ENCODE results near the gene SCYL1.
A peak's percentile ranks its signal among the peaks of the same experiment; 100 is the strongest.
"Not testable (repeated sequence)": the region's sequence is repeated elsewhere in the genome, so short reads cannot be mapped to it uniquely, and the experiment has no call there.

SCYL1 gene

DNA sequence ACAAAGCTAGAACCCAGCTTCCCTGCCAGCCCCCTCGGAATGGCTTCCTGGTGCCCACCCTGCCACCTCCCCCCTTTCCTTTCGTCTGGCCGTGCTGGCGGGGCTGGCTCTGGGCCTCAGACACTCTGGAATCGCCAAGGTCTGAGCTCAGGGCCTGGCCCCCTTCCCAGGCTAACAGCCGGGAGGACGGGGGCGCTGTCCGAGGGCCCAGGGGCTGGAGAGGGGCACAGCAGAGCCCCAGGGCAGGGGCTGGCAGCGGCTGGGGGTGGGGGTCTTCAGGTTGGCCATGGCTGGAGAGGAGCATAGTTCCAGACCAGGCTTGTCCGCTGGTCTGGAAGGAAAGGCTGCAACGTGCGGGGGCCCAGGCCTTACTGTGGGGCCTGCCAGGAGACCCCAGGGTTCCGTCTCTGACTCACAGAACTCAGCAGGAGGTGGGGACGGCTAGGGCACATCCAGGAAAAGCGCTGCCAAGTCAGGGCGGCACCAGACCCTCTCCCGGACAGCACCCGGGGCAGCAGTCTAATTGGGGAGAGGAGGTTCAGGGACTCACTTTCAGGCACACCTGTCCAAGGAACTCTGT, 34.1 kb downstream of the SCYL1 start:
- peaks cover 55% of the 10 kb centered on the region for H3K4me1 ChIP-seq (ENCODE audit: control insufficient read depth, insufficient read depth, low read length)
- no peak overlapping the region; the same call in 1 of the 2 replicates for H3K27ac ChIP-seq (ENCODE audit: low read depth, low read length)
- no peaks in the 10 kb centered on the region for H3K9me3 ChIP-seq (ENCODE audit: control insufficient read depth, insufficient read depth, low read depth, low read length)
- peak overlapping the region; percentile 63 for H3K4me3 ChIP-seq (ENCODE audit: low read depth, low read length)
- H3K36me3 ChIP-seq (ENCODE audit: control insufficient read depth, insufficient read depth, low read length), result no peaks in the 10 kb centered on the region
- peak overlapping the region; percentile 69 for H3K9ac ChIP-seq (ENCODE audit: low read length)
- H3K27me3 ChIP-seq (ENCODE audit: control insufficient read depth, insufficient read depth, low read length), result peaks cover 24% of the 10 kb centered on the region

DNA sequence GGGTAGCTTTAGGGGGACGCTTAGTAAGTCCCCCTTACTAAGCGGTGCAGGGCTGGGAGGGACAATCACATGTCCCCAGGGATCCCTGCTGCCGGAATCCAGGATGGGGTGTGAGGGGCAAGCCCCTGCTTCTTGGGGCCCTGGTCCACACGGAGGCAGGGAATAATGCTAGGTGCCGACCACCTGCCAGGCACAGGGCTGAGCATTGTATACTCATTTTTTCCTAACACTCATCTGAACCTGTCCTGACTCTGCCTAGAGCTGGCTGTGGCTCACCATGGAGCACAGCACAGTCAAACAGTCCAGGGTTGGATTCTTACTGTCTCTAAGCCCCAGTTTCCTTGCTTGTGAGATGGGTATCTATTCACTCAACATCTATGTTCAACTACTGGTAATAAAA, 34.7 kb downstream of the SCYL1 start:
- Histone ChIP-seq H3K27ac (ENCODE audit: low read depth, low read length) (no peak overlapping the region), H3K27me3 (ENCODE audit: control insufficient read depth, insufficient read depth, low read length) (peaks cover 18% of the 10 kb centered on the region), H3K4me3 (ENCODE audit: low read depth, low read length) (no peak overlapping the region), H3K9ac (ENCODE audit: low read length) (no peak overlapping the region), H3K36me3 (ENCODE audit: control insufficient read depth, insufficient read depth, low read length) (no peaks in the 10 kb centered on the region), H3K9me3 (ENCODE audit: control insufficient read depth, insufficient read depth, low read depth, low read length) (no peaks in the 10 kb centered on the region), H3K4me1 (ENCODE audit: control insufficient read depth, insufficient read depth, low read length) (peaks cover 50% of the 10 kb centered on the region)

DNA sequence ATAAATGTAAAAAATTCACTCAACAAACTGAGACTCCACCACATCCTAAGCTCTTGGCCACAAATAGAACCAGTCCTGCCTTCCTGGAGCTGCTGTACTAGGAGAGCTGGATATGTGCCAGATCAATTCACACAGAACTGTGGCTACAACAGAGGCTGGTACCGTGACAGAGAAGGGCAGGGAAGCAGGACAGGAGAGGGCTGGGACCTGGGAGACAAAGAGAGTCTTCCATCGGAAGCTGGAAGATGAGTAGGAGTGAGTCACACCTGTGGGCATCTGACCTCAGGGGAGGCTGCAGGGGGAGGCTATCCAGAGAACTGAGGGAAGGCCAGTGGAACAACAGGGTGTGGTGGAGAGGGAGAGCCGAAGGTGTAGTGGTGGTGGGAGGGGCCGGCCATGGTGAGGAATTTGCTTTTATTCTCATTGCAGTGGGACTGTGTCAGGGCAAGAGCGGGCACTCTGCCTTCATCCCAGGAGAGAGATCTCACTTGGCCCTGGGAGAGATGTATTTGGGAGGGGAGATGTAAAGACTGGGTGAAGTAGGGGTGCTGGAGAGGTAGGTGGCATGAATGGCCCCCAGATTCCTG, 35.2 kb downstream of the SCYL1 start:
- peak overlapping the region; percentile 27; the same call in 1 of the 2 replicates for H3K4me3 ChIP-seq (ENCODE audit: low read depth, low read length)
- H3K9ac ChIP-seq (ENCODE audit: low read length), result no peak overlapping the region
- no peak overlapping the region for H3K27ac ChIP-seq (ENCODE audit: low read depth, low read length)
- H3K9me3 ChIP-seq (ENCODE audit: control insufficient read depth, insufficient read depth, low read depth, low read length), result no peaks in the 10 kb centered on the region
- H3K4me1 ChIP-seq (ENCODE audit: control insufficient read depth, insufficient read depth, low read length), result peaks cover 45% of the 10 kb centered on the region
- H3K27me3 ChIP-seq (ENCODE audit: control insufficient read depth, insufficient read depth, low read length), result peaks cover 13% of the 10 kb centered on the region
- H3K36me3 ChIP-seq (ENCODE audit: control insufficient read depth, insufficient read depth, low read length), result no peaks in the 10 kb centered on the region

DNA sequence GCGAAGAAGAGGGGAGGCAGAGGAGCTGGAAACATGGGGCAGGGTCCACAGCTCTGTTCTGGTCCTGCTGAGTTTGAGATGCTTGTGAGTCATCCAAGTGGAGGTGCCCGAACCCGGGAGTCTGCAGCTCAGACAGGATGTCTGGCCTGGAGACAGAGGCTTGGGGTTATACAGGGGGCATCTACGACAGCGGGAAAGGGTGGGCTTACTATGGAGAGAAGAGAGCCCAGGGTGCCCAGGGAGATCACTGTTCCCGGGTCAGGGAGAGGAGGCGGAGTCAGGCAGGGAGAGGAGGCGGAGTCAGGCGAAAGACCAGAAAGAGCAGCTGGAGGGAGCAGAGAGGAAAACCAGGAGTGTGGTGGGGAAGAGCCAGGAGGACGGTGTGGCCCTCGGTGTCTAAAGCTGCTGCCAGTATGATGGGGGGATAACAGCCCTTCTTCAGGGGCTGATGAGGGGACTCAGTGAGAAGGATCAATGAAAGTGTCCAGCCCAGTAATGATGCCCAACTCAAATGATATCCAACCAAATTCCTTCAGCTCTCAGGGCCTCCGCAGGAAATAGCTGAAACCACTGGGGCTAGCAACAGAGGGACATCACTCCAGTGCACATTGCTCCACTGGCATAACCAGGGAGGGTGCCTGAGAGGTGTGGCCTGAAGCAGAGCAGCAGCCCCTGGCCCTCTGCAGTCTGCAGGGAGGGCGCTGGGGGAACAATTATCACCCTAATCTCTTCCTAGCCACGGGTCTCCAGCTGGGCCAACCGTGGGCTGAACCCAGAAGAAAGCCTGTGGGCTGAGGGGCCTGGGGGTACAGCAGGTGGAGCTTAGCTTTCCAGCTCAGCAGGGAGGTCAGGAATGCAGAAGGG, 35.9 kb downstream of the SCYL1 start:
- Histone ChIP-seq H3K27me3 (ENCODE audit: control insufficient read depth, insufficient read depth, low read length) (peaks cover 9% of the 10 kb centered on the region; the same call in 1 of the 2 replicates), H3K4me1 (ENCODE audit: control insufficient read depth, insufficient read depth, low read length) (peaks cover 38% of the 10 kb centered on the region), H3K36me3 (ENCODE audit: control insufficient read depth, insufficient read depth, low read length) (no peaks in the 10 kb centered on the region), H3K4me3 (ENCODE audit: low read depth, low read length) (peak overlapping the region; percentile 27; the same call in 1 of the 2 replicates), H3K9me3 (ENCODE audit: control insufficient read depth, insufficient read depth, low read depth, low read length) (no peaks in the 10 kb centered on the region), H3K9ac (ENCODE audit: low read length) (no peak overlapping the region), H3K27ac (ENCODE audit: low read depth, low read length) (no peak overlapping the region)

DNA sequence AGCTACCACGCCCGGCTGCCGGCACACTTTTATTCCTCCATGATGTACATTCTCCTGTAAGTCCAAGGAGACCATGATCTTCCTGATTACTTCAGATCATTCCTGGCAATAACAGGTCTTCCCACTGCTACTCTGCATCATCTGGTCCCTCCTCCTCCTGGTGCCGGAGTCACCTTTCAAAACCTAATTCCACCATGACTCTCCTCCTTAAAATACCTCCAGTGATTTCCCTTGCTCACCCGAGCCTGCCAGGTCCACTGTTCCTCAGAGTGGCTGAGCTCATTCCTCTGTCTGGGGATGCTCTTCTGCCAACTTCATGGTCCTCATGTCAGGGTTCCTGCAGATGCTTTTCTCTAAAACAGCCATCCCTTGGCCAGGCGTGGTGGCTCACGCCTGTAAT, 37.1 kb downstream of the SCYL1 start:
- no peaks in the 10 kb centered on the region for H3K9me3 ChIP-seq (ENCODE audit: control insufficient read depth, insufficient read depth, low read depth, low read length)
- no peaks in the 10 kb centered on the region for H3K36me3 ChIP-seq (ENCODE audit: control insufficient read depth, insufficient read depth, low read length)
- H3K27ac ChIP-seq (ENCODE audit: low read depth, low read length), result no peak overlapping the region
- H3K4me1 ChIP-seq (ENCODE audit: control insufficient read depth, insufficient read depth, low read length), result peaks cover 33% of the 10 kb centered on the region
- peaks cover 9% of the 10 kb centered on the region; the same call in 1 of the 2 replicates for H3K27me3 ChIP-seq (ENCODE audit: control insufficient read depth, insufficient read depth, low read length)
- H3K4me3 ChIP-seq (ENCODE audit: low read depth, low read length), result no peak overlapping the region
- H3K9ac ChIP-seq (ENCODE audit: low read length), result no peak overlapping the region

DNA sequence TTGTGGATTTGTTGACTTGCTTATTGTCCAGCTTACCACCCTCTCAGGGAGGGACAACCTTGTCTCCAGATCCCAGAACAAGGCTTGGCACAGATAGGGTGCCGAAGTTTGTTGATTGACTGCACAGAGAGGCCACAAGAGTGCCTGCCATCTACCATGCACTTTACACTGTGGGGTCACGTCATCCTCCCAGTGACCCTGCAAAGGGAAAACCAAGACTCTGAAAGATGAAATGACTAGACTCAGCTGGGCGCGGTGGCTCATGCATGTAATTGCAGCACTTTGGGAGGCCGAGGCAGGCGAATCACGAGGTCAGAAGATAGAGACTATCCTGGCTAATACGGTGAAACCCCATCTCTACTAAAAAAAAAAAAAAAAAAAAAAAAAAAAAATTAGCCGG, 37.9 kb downstream of the SCYL1 start:
- Histone ChIP-seq H3K4me3 (ENCODE audit: low read depth, low read length) (no peak overlapping the region), H3K36me3 (ENCODE audit: control insufficient read depth, insufficient read depth, low read length) (no peaks in the 10 kb centered on the region), H3K9ac (ENCODE audit: low read length) (no peak overlapping the region), H3K27ac (ENCODE audit: low read depth, low read length) (no peak overlapping the region), H3K27me3 (ENCODE audit: control insufficient read depth, insufficient read depth, low read length) (peaks cover 4% of the 10 kb centered on the region; the same call in 1 of the 2 replicates), H3K4me1 (ENCODE audit: control insufficient read depth, insufficient read depth, low read length) (peaks cover 28% of the 10 kb centered on the region), H3K9me3 (ENCODE audit: control insufficient read depth, insufficient read depth, low read depth, low read length) (no peaks in the 10 kb centered on the region)

DNA sequence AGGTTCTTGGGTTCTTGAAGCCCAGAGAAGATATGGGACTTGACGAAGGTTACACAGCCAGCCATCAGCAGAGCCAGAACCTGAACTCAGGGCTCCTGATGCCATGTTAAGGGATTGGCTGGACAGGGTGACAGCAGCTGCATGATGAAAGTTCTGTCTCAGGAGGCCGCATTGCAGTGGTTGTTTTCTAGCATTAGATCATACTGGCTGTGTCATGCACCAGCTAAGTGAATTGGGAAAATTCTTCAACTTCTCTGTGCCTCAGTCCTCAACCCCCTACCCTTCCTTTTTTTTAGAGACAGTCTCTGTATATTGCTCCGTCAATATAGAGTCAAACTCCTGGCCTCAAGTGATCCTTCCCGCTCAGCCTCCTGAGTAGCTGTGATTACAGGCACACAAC, 38.7 kb downstream of the SCYL1 start:
- Histone ChIP-seq H3K36me3 (ENCODE audit: control insufficient read depth, insufficient read depth, low read length) (no peaks in the 10 kb centered on the region), H3K9me3 (ENCODE audit: control insufficient read depth, insufficient read depth, low read depth, low read length) (no peaks in the 10 kb centered on the region), H3K4me3 (ENCODE audit: low read depth, low read length) (no peak overlapping the region), H3K9ac (ENCODE audit: low read length) (no peak overlapping the region), H3K27ac (ENCODE audit: low read depth, low read length) (no peak overlapping the region), H3K27me3 (ENCODE audit: control insufficient read depth, insufficient read depth, low read length) (peaks cover 3% of the 10 kb centered on the region; the same call in 1 of the 2 replicates), H3K4me1 (ENCODE audit: control insufficient read depth, insufficient read depth, low read length) (peaks cover 27% of the 10 kb centered on the region)

DNA sequence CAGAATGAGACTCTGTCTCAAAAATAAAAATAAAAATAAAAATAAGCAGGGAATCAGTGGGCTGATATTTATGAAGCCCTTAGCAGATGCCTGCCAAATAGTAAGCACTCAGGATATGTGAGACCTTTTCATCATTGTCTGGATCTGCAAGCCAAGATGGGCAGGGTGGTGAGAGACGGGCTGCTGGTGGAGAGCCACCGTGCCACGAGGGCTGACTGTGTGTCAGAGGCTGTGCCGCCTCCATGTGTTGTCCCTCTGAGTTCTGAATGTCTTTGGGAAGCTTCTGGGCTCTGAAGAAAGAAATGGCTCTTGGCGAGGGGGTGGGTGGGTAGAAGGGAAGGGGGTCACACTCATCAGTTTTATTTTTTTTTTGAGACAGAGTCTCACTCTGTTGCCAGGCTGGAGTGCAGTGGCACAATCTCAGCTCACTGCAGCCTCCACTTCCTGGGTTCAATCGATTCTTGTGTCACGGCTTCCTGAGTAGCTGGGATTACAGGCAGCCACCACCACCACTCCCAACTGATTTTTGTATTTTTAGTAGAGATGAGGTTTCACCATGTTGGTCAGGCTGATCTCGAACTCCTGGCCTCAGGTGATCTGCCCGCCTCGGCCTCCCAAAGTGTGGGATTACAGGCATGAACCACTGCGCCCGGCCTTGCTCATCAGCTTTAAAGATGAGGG, 40.1 kb downstream of the SCYL1 start:
- H3K9ac ChIP-seq (ENCODE audit: low read length); H3K27ac ChIP-seq (ENCODE audit: low read depth, low read length): not testable (repeated sequence)
- peaks cover 19% of the 10 kb centered on the region for H3K4me1 ChIP-seq (ENCODE audit: control insufficient read depth, insufficient read depth, low read length)

DNA sequence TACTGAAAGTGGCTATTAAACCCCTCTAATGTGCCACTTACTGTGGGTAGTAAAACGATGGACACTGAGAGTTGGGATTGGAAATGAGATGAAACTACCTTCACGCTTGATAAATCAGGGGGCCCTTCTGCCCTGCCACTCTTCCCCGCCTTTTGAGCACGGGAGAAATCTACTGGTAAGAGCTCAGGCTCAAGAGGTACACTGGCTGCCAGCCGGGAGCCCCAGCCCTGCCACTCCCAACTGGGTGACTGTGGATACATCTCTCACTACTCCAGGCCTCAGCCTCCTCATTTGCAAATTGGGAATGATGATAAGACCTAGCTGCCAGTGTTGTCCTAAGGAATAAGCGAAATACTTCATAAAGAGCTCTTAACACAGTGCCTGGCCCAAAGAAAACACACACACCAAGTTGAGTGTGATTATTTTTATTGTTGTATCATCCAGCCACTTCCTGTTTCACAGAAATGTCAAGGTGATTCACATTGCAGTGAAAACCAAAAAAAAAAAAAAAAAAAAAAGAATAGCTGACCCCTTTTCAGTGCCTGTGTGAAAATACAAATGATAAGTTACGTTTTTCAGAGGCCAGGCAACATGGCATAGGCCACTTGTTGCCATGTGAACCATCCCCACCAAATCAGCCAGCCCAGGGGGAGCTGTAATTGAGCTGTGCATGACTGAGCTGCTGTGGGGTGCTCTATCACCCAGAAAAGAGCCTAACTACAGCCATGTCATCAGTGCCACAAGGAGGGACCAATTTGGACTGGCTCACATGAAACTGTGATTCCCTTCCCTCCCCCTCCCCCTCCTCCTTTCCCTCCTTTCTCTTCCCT, 41.0 kb downstream of the SCYL1 start:
- Histone ChIP-seq H3K27me3 (ENCODE audit: control insufficient read depth, insufficient read depth, low read length) (no peaks in the 10 kb centered on the region), H3K36me3 (ENCODE audit: control insufficient read depth, insufficient read depth, low read length) (no peaks in the 10 kb centered on the region), H3K9me3 (ENCODE audit: control insufficient read depth, insufficient read depth, low read depth, low read length) (no peaks in the 10 kb centered on the region), H3K4me1 (ENCODE audit: control insufficient read depth, insufficient read depth, low read length) (peaks cover 11% of the 10 kb centered on the region), H3K9ac (ENCODE audit: low read length) (no peak overlapping the region), H3K27ac (ENCODE audit: low read depth, low read length) (no peak overlapping the region), H3K4me3 (ENCODE audit: low read depth, low read length) (no peak overlapping the region)

More for the DNA sequence above, 40.1 kb downstream of the SCYL1 start:
- not testable (repeated sequence) for H3K36me3 ChIP-seq (ENCODE audit: control insufficient read depth, insufficient read depth, low read length); H3K27me3 ChIP-seq (ENCODE audit: control insufficient read depth, insufficient read depth, low read length); H3K4me3 ChIP-seq (ENCODE audit: low read depth, low read length); H3K9me3 ChIP-seq (ENCODE audit: control insufficient read depth, insufficient read depth, low read depth, low read length)

DNA sequence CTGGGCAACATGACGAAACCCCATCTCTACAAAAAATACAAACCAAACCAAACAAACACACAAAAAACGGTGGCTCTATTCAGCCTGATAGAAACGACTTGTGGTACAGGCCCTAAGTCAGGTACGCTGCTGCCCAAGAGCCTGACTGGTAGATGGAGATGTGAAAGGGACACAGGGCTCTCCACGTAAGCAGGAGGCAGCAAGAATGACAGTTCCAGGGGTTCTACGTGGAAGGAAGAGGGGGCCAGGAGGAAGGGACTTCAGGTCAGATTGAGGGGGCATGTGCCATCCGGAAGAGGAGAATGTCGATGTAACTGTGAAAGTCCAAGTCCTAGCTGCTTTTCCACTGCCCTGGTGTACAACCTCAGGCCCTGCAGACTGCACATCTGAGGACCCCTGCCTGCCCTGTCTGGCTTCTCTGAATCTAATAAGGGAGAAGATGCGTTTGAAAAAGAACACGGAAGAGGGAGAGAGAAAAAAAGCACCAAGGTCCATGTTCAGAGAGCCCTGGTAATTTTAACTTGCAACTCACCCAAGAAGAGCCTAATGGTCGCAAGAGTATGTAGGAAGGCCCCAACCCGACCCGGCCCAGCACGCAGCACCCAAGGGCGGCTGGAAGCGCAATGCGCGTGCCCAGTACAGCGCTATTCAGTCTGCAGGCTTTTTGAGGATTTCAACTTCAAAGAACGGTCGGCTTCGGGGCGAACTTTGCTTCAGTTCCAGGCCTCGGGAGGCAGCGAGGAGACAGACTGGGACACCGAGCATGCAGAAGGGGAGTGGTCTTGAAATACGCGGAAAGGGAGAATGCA, 44.5 kb downstream of the SCYL1 start:
- Histone ChIP-seq H3K9ac (ENCODE audit: low read length) (peak overlapping the region; percentile 76), H3K27ac (ENCODE audit: low read depth, low read length) (no peak overlapping the region), H3K9me3 (ENCODE audit: control insufficient read depth, insufficient read depth, low read depth, low read length) (no peaks in the 10 kb centered on the region), H3K4me1 (ENCODE audit: control insufficient read depth, insufficient read depth, low read length) (peaks cover 27% of the 10 kb centered on the region), H3K27me3 (ENCODE audit: control insufficient read depth, insufficient read depth, low read length) (no peaks in the 10 kb centered on the region), H3K36me3 (ENCODE audit: control insufficient read depth, insufficient read depth, low read length) (no peaks in the 10 kb centered on the region), H3K4me3 (ENCODE audit: low read depth, low read length) (peak overlapping the region; percentile 91)
